Testis (tissue), 3 donors: ENCODE measurements around the gene LRRC47. TPM values are rescaled to one million over a fixed set of nuclear protein-coding genes. Genes with fewer than 3 reads are reported as not detected.

ENCODE experiments used
- DNase-seq: peaks from one replicate; pipeline ENCODE4 v3.0.0-alpha.2; 2019
- H3K27ac ChIP-seq, 2 donors: fragments of 200-600 bp; sonication (generic); one replicate each; pipeline ENCODE4 v1.5.1; 2019
- H3K27me3 ChIP-seq: fragments of 200-600 bp; sonication (generic); one replicate; pipeline ENCODE4 v1.5.1; 2019
- H3K36me3 ChIP-seq: fragments of 200-600 bp; sonication (generic); one replicate; pipeline ENCODE4 v1.5.1; 2017; ENCODE audit warnings: low read depth; ENCODE audit errors: missing control alignments
- H3K4me1 ChIP-seq: fragments of 200-600 bp; sonication (generic); one replicate; pipeline ENCODE4 v1.5.1; 2019
- H3K4me3 ChIP-seq, 2 donors: fragments of 200-600 bp; sonication (generic); one replicate each; pipeline ENCODE4 v1.5.1; 2017 to 2019
- H3K9me3 ChIP-seq: fragments of 200-600 bp; sonication (generic); one replicate; pipeline ENCODE4 v1.5.1; 2017
- POLR2A ChIP-seq: fragments of 450-650 bp; IDR thresholded peaks from one replicate; pipeline ENCODE4 v1.6.1; 2017; ENCODE audit warnings: antibody characterized with exemption, mild to moderate bottlenecking, moderate library complexity
- WGBS, 2 donors: methylation state at CpG; one replicate each; pipeline ENCODE4 v1.1.5; 2018; 5-methylcytosine and 5-hydroxymethylcytosine counted together
- intact Hi-C: fragments of 100-400 bp; cut with DNase I; formaldehyde crosslinking; loops from one replicate; pipeline ENCODE4 v1.15.1; 2023; ENCODE audit warnings: low total_unique reads
- polyA plus RNA-seq: library from polyadenylated mRNA; stranded (reverse); fragments of 350-450 nt; fragmentation: Illumina TruSeq; extraction: RNeasy Lipid Tissue Mini Kit (QIAGEN cat#74804); gene quantifications from one replicate; pipeline ENCODE4 v1.2.3, GENCODE V29; 2014; ENCODE audit warnings: low read depth, low replicate concordance; ENCODE audit not compliant: insufficient read depth
- total RNA-seq, 2 donors: library from RNA; depleted of rRNA; stranded (reverse); fragments of >200 nt; gene quantifications; one replicate each; pipeline ENCODE4 v1.2.3, GENCODE V29; 2016
- TF ChIP-seq, protein P1 (sequence below), 3 experiments: fragments of 450-650 bp in 2 of 3; fragments of 200-600 bp in 1 of 3; sonication (generic) in 1 of 3; IDR thresholded peaks; one replicate each; pipeline ENCODE4 v1.5.1; 2016 to 2019; ENCODE audit warnings: antibody characterized with exemption in 3 of 3, mild to moderate bottlenecking in 2 of 3, moderate library complexity in 1 of 3

LRRC47 gene
- total and polyA plus RNA-seq, 3 donors from 2014 or later: 27.6 to 46.6 (median 45.9) TPM

DNA sequence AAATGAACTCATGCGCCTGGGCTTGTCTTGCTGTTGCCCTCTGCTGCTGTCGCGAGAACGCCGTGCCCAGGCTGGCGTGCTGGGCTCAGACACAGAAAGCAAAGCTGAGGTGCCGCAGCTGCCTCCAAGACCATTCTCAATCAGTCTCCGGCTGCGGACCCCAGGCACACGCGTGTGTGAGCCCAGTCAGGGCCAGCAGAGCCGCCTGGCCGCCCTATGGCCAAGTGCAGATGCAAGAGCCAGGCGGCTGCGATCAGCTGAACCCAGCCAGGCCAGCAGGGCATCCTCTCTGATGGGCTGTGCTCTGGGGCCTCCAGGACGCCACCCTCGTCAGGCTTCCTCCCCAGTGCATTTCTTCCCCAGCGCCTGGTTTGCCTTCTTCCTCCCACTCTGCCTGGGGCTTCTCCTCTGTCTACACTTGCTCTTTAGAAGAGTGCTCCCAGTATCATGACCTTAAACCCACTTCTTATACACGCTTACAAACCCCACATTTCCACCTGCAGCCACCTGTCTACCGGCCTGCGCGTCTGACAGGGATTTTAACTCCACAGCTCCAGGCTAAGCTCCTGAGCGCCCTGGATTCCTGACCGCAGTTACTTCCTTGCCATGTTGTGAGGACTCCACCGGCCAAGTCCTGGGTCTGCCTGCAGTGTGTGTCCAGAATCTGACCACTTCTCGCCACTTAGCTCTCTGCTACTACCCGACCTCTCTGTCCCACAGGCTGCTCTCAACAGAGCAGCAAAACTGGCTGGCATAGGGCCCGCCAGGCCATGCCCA, 21.7 kb upstream of the LRRC47 start:
- H3K4me3 ChIP-seq: no peak overlapping the region
- H3K4me1 ChIP-seq: no peaks in the 10 kb centered on the region
- intact Hi-C loops: no loop called here
- 90 to 91% methylated on average over 23 to 28 of the region's 28 CpGs for WGBS, 2 donors
- no peak overlapping the region for H3K27ac ChIP-seq
- DNase-seq: no peak
- H3K36me3 ChIP-seq: no peaks in the 10 kb centered on the region
- no peaks in the 10 kb centered on the region for H3K9me3 ChIP-seq
- H3K27me3 ChIP-seq: no peaks in the 10 kb centered on the region
- TF ChIP-seq, protein P1, sequence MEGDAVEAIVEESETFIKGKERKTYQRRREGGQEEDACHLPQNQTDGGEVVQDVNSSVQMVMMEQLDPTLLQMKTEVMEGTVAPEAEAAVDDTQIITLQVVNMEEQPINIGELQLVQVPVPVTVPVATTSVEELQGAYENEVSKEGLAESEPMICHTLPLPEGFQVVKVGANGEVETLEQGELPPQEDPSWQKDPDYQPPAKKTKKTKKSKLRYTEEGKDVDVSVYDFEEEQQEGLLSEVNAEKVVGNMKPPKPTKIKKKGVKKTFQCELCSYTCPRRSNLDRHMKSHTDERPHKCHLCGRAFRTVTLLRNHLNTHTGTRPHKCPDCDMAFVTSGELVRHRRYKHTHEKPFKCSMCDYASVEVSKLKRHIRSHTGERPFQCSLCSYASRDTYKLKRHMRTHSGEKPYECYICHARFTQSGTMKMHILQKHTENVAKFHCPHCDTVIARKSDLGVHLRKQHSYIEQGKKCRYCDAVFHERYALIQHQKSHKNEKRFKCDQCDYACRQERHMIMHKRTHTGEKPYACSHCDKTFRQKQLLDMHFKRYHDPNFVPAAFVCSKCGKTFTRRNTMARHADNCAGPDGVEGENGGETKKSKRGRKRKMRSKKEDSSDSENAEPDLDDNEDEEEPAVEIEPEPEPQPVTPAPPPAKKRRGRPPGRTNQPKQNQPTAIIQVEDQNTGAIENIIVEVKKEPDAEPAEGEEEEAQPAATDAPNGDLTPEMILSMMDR (IDR thresholded peaks at IDR 0.05): no peak
- no peak for TF ChIP-seq POLR2A

DNA sequence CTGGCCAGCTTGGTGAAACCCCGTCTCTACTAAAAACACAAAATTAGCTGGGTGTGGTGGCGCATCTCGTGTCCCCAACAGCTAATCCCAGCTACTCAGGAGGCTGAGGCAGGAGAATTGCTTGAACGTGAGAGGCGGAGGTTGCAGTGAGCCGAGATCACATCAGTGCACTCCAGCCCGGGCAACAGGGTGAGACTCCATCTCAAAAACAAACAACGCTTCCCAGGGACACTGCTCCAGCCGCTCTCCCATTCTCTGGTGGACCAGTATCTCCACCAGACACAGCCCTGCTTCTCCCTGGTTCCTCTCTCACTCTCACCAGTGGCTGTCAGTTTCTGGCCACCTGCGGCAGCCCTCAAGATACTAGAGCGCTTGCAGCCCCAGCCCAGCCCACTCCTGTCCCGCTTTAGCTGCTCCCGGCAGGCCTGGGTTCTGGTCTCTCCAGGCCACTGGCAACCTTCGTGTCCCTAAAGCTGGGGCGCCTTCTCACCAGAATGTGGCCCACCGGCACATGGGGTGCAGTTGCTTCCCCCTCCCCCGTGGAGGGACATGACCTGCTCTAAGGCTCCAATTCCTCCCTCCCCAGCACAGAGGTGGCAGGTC, 20.9 kb upstream of the LRRC47 start:
- Histone ChIP-seq H3K27me3 (no peaks in the 10 kb centered on the region), H3K27ac (no peak overlapping the region), H3K4me1 (no peaks in the 10 kb centered on the region), H3K9me3 (no peaks in the 10 kb centered on the region), H3K36me3 (no peaks in the 10 kb centered on the region), H3K4me3 (no peak overlapping the region)
- TF ChIP-seq POLR2A: no peak
- TF ChIP-seq, protein P1 (IDR thresholded peaks at IDR 0.05): no peak
- intact Hi-C loops: no loop called here
- DNase-seq: no peak
- 93 to 95% methylated on average over 17 of the region's 17 CpGs for WGBS, 2 donors

DNA sequence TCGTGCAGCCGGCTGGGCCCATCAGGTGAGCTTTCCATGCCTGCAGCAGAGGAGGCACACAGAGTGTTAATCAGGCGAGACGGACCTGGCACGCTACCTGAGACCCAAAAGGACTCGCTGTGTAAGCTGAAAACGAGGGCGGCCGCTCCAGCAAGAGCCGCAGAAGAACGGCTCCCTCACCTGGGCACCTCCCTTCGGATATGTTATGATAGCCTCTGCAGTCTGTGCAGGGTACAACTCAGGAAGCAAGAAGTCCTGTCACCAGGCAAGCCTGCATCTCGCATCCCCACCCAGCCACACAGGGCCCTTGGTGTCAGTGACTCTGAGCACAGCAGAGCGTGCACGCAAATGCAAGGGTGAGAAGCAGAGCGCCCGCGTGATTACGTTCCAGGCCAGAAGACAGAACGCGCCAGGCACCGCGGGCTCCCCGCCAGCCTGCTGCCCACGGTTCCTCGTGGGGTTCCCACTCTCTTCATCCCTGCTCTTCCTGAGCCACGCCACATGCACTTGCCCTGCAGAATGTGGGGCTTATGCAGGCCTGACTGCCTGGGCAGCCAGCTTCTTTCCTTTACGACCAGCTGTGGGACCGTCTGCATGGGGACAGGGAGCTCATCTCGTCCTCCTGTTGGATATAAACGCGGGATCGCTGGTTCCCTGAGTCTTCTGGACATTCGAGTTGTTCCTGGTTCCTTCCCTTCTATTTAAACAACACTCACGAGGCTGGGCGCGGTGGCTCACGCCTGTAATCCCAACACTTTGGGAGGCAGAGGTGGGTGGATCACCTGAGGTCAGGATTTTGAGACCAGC, 20.2 kb upstream of the LRRC47 start:
- H3K27ac ChIP-seq: no peak overlapping the region
- TF ChIP-seq POLR2A: no peak
- TF ChIP-seq, protein P1 (IDR thresholded peaks at IDR 0.05): no peak
- intact Hi-C loops: no loop called here
- no peaks in the 10 kb centered on the region for H3K4me1 ChIP-seq
- H3K36me3 ChIP-seq: no peaks in the 10 kb centered on the region
- H3K4me3 ChIP-seq: no peak overlapping the region
- H3K9me3 ChIP-seq: no peaks in the 10 kb centered on the region
- WGBS, 2 donors: 92 to 93% methylated on average over 35 to 38 of the region's 38 CpGs
- no peak for DNase-seq
- H3K27me3 ChIP-seq: no peaks in the 10 kb centered on the region

DNA sequence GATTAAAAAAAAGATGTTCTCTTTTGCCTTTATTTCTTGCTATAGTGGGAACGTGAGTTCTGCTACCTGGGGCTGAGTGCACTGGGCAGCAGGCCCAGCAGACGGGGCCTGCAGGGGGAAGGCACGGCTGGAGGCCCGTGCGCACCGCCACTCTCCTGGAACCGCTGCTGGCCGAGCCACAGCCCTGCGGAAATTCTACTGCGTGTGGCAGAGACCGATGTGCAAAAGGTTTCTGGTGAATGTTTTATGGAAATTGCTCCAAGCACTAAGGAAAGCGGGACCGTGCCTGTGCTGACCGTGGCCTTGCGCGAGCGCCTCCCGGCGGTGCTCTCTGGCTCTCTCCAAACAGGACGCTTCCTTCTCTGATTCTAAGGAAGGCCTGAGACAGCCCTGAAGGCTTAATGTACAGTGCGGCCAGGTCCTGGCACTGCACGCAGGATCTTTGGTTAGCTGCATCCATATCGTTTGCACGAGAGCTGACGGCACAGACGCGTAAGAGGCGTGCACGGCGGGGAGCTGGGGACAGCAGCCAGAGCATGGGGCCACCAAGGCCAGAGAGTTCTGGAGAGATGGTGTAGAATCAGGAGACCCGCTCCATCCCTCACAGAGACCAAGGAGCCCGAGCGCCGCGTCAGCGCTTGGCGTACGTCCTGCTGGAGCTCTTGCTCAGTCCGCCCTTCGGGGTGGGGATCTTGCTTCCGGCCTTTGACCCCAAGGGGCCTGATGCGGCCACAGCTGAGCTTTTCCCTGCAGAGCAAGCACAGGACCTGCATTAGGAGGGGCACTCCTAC, 18.7 kb upstream of the LRRC47 start:
- H3K27me3 ChIP-seq: no peaks in the 10 kb centered on the region
- 92% methylated on average over 39 to 42 of the region's 42 CpGs for whole genome bisulfite sequencing, 2 donors
- no peak overlapping the region for H3K27ac ChIP-seq
- DNase-seq: no peak
- H3K36me3 ChIP-seq: no peaks in the 10 kb centered on the region
- no peaks in the 10 kb centered on the region for H3K9me3 ChIP-seq
- TF ChIP-seq, protein P1 (IDR thresholded peaks at IDR 0.05): no peak
- TF ChIP-seq POLR2A: no peak
- H3K4me3 ChIP-seq: no peak overlapping the region
- no peaks in the 10 kb centered on the region for H3K4me1 ChIP-seq
- intact Hi-C loops: no loop called here
